ENCODE measurements around the gene TMEM138. TPM values are rescaled to one million over a fixed set of nuclear protein-coding genes. Genes with fewer than 3 reads are reported as not detected.
A peak's percentile ranks its signal among the peaks of the same experiment; 100 is the strongest.

Gene TMEM138
- polyA plus RNA-seq, 3 donors = 34.5 to 64.0 (median 50.7) TPM

GRCh38 chr11:61418136-61418535 is 56.0 kb downstream of the TMEM138 start:
- TF ChIP-seq CTCF (IDR thresholded peaks at IDR 0.05) = no peak
- intact Hi-C loops (cut with micrococcal nuclease) = no loop called here

More at GRCh38 chr11:61418136-61418535, 56.0 kb downstream of the TMEM138 start:
- H3K4me3 ChIP-seq (replicated peaks in 1 of 3; ENCODE audit: low read depth in 2 of 3, low read length in 3 of 3) = no peak overlapping the region
- no peaks in the 10 kb centered on the region for H3K27me3 ChIP-seq (ENCODE audit: control insufficient read depth in 2 of 2, insufficient read depth in 2 of 2, low read length in 2 of 2)
- peaks cover 78 to 90% of the 10 kb centered on the region in 2 donors for H3K36me3 ChIP-seq (replicated peaks in 1 of 2; ENCODE audit: control insufficient read depth in 1 of 2, insufficient read depth in 2 of 2, low read length in 2 of 2)
- peak overlapping the region; percentile 55 to 93 for H3K27ac ChIP-seq (ENCODE audit: low read depth in 1 of 2, low read length in 2 of 2)
- peak; percentile 55 to 87 (median 56) for DNase-seq
- Mint-ChIP-seq H3K27me3 (ENCODE audit: low read depth in 3 of 3) (peaks cover 0 to 1% (median 0%) of the 10 kb centered on the region in 3 donors), H3K36me3 (peaks cover 89 to 93% of the 10 kb centered on the region in 2 donors), H3K4me1 (peaks cover 23% of the 10 kb centered on the region), H3K9me3 (no peaks in the 10 kb centered on the region), H3K4me3 (peak overlapping the region in 1 of 2 donors; percentile 75), H3K27ac (peak overlapping the region; percentile 94 to 99 (median 97))
- no peaks in the 10 kb centered on the region for H3K9me3 ChIP-seq (replicated peaks in 1 of 2; ENCODE audit: control insufficient read depth in 1 of 2, insufficient read depth in 1 of 2, low read length in 2 of 2)
- H3K4me1 ChIP-seq (ENCODE audit: control insufficient read depth in 1 of 2, insufficient read depth in 2 of 2, low read length in 2 of 2) = peaks cover 20 to 21% of the 10 kb centered on the region in 2 donors
- H2AFZ ChIP-seq (ENCODE audit: insufficient read depth, low read depth, low read length, poor library complexity, severe bottlenecking) = no peak overlapping the region
- no peak overlapping the region for H3K4me2 ChIP-seq (replicated peaks; ENCODE audit: extremely low read depth, low read length, poor library complexity, severe bottlenecking)
- peaks cover 51% of the 10 kb centered on the region for H3K79me2 ChIP-seq (ENCODE audit: insufficient read depth, low read length)
- peaks cover 55% of the 10 kb centered on the region for H4K20me1 ChIP-seq (ENCODE audit: insufficient read depth, low read length)
- H3K9ac ChIP-seq (ENCODE audit: insufficient read depth, low read length, poor library complexity, severe bottlenecking) = peak overlapping the region; percentile 44

Other genes starting within 250 kb of the TMEM138 start
- 10 to 100 TPM in 1 of 3 donors, 1 to 10 TPM in 2; 1.9 to 25.1 (median 3.8) TPM for gene VPS37C, start 200.9 kb upstream of the TMEM138 start, polyA plus RNA-seq
- gene PGA3, start 158.9 kb upstream of the TMEM138 start, polyA plus RNA-seq = 1 to 10 TPM; 1.4 to 4.1 (median 1.9) TPM
- 10 to 100 TPM in 1 of 3 donors, 1 to 10 TPM in 2; 1.5 to 33.5 (median 7.0) TPM for gene PGA4, start 140.0 kb upstream of the TMEM138 start, polyA plus RNA-seq
- 1 to 10 TPM; 1.0 to 3.6 (median 2.0) TPM for gene PGA5, start 121.2 kb upstream of the TMEM138 start, polyA plus RNA-seq
- under 1 TPM in 2 of 3 donors, not detected in 1; 0.05 to 0.23 TPM for gene VWCE, start 67.1 kb upstream of the TMEM138 start, polyA plus RNA-seq
- 10 to 100 TPM; 54.1 to 97.2 (median 86.6) TPM for gene DDB1, start 29.3 kb upstream of the TMEM138 start, polyA plus RNA-seq
- gene TKFC, start 29.1 kb upstream of the TMEM138 start, polyA plus RNA-seq = 10 to 100 TPM; 29.5 to 40.8 (median 29.6) TPM
- 100 to 1,000 TPM in 2 of 3 donors, 10 to 100 TPM in 1; 79.7 to 112 (median 112) TPM for gene CYB561A3, start 492 bp upstream of the TMEM138 start, polyA plus RNA-seq
- gene TMEM216, start 30.2 kb downstream of the TMEM138 start, polyA plus RNA-seq = 10 to 100 TPM; 16.6 to 31.2 (median 30.1) TPM
- 10 to 100 TPM; 12.5 to 67.5 (median 20.1) TPM for gene CPSF7, start 67.6 kb downstream of the TMEM138 start, polyA plus RNA-seq
- gene SDHAF2, start 67.8 kb downstream of the TMEM138 start, polyA plus RNA-seq = 10 to 100 TPM; 45.5 to 70.2 (median 64.8) TPM
- not detected for gene LRRC10B, start 146.4 kb downstream of the TMEM138 start, polyA plus RNA-seq
- gene SYT7, start 218.7 kb downstream of the TMEM138 start, polyA plus RNA-seq = not detected